NCI-H146 treated with DMSO at 0.1 percent for 48 hours (cell line): ENCODE results near the gene ASRGL1.

ENCODE experiments used
- DNase-seq: peaks from one replicate; lab custom pipeline; 2025; ENCODE audit not compliant: unreplicated experiment; lab: John Stamatoyannopoulos, UW

Gene ASRGL1

DNA sequence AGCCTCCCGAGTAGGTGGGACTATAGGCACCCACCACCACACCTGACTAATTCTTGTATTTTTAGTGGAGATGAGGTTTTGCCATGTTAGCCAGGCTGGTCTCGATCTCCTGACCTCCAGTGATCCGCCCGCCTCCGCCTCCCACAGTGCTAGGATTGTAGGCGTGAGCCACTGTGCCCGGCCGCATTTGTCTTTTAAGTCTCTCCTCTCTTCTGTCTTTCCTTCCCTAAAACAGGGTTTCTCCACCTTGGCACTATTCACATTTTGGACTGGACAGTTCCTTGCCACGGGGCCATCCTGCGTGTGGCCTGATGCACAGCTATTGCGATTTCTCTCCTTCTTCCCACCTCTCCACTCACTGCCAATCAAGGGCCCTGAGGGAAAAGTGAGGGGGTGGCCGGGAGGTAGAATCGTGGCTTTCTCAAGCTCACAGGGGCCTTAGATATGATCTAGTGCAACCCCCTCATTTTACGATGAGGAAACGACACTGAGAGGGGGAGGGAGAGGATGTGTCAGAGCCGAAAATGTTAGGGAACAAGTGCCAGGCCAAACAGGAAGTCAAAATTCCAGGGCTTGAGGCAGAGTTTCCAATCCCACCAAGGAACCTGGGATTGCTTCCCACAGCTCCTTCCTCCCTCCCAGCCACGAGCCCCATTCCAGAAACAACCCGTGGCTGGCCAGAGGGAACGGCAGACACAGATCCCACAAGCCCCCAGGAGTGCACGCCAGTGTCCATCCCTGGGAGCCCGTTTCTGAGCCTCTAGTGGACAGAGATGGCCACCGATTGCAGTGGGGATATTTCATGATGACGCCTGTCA is 102.7 kb downstream of the ASRGL1 start:
- DNase-seq, result no peak
